Hematopoietic multipotent progenitor cell treated with erythropoietin and hydrocortisone succinate and interleukin-3 and kit ligand, for 17 days (in vitro differentiated cells): Measurements from ENCODE around the gene ZNF575.

Experiments
- DNase-seq: peaks from one replicate; pipeline ENCODE4 v3.0.0-alpha.2; 2015; ENCODE audit warnings: low spot score

ZNF575 gene

GRCh38 chr19:43572171-43572588 lies 39.2 kb downstream of the ZNF575 start:
- no peak for DNase-seq

GRCh38 chr19:43574424-43575155 lies 41.6 kb downstream of the ZNF575 start:
- DNase-seq, result no peak

GRCh38 chr19:43575156-43575950 lies 42.4 kb downstream of the ZNF575 start, which contains the start of the genes PINLYP and XRCC1:
Gene PINLYP (plus strand): TSS chr19:43575801. CDS start chr19:43577192, 1,391 bp downstream.
Gene XRCC1 (minus strand): TSS chr19:43575527. CDS start chr19:43575458, 69 bp downstream.
- peak; percentile 90 for DNase-seq

- DNase-seq, result no peak
Measured at GRCh38 chr19:43575955-43576878, 43.2 kb downstream of the ZNF575 start.

- DNase-seq, result no peak
Measured at GRCh38 chr19:43578787-43579186, 45.8 kb downstream of the ZNF575 start.

GRCh38 chr19:43581467-43581866 lies 48.5 kb downstream of the ZNF575 start:
- DNase-seq, result no peak

GRCh38 chr19:43582495-43582894 lies 49.5 kb downstream of the ZNF575 start:
- no peak for DNase-seq

- DNase-seq, result no peak
Measured at GRCh38 chr19:43584484-43584883, 51.5 kb downstream of the ZNF575 start.
